HG03097 (cell line): Measurements from ENCODE around the gene LIAS.
"Not testable (repeated sequence)": the region's sequence is repeated elsewhere in the genome, so short reads cannot be mapped to it uniquely, and the experiment has no call there.

Experiments
- ATAC-seq: cut with Tn5 transposase; IDR thresholded peaks from one replicate; pipeline ENCODE4 v1.9.1; 2021; ENCODE audit not compliant: unreplicated experiment, low FRiP score

LIAS gene

DNA sequence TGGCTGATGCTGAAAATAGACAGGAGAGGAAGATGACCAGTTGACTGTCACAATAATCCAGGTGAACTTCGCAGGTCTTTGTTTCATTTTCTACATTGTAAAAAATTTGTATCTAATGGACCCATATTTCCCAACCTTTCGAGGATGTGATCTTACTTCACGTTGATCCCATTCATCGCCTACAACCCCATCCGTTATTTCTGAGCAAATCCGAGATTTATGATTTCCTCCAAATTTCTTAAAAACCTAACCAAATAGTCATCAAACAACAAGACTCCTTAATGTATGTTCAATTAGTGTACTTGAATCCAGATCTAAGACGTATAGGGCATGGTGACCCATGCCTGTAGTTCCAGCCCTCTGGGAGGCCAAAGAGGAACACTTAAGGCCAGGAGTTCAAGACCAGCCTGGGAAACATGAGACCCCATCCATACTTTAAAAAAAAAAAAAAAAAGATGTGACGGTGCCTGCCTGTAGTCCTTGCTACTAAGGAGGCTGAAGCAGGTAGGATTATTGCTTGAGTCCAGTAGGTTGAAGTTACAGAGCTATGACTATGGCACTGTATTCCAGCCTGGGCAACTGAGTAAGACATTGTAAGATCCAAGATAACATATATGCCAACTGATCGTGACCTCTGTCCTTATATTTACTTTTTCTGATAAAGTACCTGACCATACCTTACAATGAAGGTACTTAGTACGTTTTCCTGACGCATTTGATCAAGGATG is 5.8 kb upstream of the LIAS start:
- ATAC-seq = no peak

DNA sequence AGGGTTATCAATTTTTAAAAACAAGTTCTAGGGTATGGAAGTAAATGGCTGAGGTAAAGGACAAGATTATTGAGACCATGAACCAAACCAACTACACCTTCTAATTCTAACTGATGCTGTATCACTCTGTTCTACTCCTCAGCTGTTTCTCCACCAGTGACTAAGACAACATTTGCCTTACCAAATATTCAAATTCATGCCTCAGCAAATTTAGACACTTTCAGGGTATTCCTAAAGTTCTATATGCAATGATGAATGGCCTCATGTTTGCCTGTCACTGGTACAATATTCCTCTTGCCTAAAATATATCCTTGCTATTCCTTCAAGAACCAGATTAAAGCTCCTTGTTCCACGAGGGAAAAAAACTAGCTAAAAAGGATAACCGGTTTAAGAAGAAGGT is 5.1 kb upstream of the LIAS start:
- no peak for ATAC-seq

DNA sequence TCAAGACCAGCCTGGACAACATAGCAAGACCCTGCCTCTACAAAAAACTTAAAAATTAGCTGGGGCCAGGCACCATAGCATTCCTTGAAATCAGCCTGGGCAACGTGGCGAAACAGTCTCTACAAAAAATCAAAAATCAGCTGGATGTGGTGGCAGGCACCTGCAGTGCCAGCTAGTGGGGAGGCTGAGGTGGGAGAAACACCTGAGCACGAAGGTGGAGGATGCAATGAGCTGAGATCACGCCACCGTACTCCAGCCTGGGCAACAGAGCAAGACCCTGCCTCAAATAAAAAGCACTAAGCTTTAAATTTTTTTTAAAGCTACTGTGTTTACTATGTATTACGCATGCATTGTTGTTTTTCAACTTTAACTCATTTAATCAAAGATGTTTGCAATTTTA is 3.4 kb upstream of the LIAS start:
- ATAC-seq = no peak

DNA sequence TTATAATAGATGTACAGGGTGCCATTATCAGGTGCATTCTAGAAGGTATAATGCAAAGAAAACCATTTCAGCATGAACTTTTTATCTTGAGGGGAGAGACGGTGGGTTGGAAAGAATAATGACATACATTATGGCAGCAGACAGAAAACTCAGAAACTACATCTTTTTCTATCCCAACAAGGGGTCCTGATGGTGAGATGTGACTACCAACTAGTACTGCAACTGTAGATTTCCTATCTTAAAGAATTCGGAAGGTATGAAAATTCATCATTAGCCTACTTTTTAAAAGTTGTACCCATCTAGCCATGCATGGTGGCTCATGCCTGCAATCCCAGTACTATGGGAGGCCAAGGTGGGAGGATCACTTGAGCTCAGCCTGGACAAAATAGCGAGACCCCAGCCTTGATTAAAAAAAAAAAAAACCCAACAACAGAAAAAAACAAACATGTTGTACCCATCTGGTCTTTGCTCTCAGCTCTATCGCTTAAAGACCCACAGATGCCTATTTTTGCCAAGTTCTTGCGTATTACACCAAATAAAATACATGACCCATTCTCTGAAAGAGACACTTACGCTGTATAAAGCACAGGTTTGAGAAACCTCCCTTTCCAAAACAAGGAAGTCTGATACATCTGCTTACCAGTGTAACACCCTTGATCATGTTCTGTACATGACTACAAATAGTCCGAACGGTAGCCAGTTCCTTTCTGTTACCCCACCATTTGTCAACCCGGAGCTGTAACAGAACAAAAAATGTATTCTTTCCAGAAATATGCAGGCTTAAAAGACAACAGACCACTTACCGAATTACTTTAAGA is 1.7 kb upstream of the LIAS start:
- no peak for ATAC-seq

DNA sequence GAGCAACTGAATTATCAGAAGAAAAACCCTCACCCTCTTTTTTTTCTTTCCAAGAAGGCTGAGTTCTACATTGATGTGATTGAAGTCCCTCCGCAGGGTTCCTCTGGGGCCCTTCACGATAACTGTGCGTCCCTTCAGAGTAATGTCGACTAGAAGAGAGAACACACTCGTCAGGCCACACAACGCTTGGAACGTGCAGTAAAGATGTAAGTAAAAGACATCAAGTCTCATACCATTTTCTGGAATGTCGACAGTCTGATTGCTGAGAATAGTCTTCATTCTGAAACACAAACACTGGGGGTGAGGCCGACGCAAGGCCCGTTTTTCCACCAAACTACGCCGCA is 723 bp upstream of the LIAS start:
- ATAC-seq = not testable (repeated sequence)

DNA sequence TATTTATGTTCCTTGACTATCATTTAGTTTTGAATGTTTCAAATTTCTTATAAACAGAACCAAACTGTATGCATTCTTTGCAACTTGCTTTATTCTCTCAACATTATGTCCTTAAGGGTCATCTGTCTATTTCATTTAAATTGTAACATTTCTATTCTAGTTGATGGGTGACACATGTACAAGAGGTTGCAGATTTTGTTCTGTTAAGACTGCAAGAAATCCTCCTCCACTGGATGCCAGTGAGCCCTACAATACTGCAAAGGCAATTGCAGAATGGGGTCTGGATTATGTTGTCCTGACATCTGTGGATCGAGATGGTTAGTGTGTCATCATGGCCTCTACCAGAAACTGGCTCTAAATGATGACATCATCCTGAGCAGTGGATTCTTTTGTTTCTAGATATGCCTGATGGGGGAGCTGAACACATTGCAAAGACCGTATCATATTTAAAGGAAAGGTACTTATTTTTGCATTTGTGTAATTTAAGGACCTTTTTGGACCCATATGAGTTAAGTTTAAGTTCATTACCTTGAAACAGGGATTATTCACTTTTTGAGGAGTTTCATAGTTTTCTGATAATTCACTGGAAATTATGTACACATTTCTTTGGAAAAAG is 6.1 kb downstream of the LIAS start:
- ATAC-seq = no peak

DNA sequence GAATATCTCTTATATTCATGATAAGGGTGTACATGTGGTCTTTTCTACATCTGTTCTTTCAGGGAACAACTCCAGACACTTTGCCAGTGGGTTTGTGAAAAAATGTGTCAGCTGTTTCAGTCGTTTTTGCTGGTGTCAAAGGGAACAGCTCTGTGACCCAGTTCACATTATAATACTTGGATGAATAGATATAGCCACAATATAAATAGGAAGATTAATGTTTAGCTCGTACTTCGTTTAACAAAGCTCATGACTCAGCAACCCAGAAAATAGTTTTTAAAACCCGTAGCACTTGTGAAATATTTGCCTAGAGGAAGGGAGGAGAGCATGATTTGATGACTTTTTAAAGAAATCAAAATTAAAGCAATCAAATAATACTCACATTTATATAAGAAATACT is 7.9 kb downstream of the LIAS start:
- no peak for ATAC-seq

DNA sequence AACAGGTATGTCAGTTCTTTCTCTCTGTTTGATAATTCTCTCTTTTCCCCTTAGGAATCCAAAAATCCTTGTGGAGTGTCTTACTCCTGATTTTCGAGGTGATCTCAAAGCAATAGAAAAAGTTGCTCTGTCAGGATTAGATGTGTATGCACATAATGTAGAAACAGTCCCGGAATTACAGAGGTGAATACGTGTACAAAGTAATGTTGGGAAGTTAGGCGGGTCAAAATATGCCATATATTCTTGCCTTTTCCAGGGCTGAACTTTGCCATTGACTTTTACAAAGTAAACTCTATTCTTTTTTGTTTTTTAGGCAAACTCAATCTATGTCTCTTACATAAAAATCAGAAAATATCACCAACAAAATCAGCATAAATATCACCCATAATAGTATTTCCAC is 8.6 kb downstream of the LIAS start:
- ATAC-seq = no peak

DNA sequence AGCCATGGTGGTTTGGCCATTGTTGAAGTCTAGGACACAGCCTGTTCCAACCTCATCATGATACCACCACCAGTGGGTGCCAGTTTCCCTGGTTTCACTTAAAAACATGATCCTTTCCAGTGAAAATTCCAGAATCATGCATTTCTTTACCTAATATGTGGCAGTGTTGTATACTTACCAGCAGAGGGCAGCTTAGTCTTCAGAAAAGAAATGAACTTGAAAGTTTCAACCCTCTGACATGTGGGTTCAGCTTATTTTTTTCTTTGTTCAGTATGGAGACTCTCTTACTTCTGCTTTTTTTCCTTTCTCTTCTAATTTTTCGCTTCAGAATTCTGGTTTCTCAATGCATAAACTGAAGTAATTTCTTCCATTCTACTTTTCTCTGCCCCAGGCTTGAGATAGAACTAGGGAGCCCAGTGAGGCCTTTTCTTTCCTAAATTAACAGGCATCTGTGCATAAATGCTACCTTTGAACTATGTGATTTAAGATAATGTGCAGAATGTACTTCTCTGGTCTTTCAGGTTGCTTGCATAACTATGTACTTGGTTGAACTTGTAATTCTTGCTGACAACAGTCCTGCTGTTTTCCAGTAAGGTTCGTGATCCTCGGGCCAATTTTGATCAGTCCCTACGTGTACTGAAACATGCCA is 10.7 kb downstream of the LIAS start:
- peak; percentile 86 for ATAC-seq

DNA sequence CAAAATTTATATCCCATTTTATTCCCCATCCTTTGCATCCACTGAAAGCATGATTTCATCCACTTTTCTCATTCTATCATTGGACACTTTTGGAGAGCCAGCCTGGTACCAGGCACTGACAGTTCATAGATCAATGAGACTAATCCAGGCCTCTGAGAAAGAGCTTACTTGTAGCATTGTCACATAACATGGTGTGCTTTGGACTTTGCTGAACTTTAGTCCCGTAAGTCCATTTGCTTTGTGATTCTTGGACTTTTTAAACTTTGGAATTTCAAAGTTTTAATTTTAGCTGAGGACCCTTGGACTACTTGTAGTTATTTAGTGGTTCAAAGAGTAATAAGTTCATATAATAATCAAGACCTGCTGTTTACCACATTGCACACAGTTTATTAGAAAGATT is 11.5 kb downstream of the LIAS start:
- no peak for ATAC-seq

DNA sequence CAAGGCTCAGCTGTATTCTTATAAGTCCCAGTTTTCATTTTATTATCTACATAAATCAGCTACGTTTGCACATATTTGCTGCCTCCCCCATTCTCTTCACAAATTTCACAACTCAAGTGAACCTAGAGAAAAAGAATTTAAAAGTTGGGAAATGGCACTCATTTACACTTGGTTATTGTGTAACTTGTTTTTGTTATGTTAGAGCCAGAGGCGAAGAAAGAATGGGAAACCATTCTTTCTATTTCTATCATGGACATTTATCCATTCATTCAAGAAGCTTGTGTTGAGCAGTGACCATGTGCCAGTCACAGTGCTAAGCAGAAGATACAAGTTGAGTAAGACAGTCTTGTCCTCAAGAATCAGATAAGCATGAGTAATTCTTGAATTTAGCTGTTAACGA is 13.5 kb downstream of the LIAS start:
- ATAC-seq = no peak

DNA sequence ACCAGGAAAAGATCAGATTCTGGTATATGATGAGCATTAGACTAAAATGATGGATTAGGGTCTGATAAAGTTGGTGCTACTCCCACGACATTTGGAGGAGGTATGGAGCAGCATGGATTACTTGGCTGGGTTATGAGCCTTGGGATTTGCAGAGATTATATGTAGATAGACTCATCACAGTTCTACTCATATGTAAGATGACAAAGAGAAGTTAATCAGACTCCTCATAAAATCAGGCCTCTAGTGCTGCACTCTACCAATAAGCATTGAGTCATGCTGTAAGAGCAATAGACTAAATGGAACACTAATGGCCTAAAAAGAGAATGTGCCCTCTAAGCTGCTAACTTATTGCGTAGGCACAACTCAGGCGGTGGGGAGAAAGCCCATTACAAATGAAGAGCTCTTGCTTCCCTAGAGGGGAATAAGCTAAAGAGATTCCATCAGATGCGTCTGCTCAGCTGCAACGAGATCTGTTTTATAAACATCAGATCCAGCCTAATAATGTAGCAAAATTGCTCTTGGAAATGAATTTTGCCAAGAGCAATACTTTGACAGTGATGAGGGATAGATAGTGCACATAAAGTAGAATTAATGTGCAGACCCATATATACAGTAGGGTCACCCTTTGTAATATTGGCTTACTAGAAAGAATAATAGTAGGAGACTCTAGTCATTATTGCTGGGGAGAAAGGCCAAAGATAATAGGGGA is 17.5 kb downstream of the LIAS start:
- no peak for ATAC-seq

DNA sequence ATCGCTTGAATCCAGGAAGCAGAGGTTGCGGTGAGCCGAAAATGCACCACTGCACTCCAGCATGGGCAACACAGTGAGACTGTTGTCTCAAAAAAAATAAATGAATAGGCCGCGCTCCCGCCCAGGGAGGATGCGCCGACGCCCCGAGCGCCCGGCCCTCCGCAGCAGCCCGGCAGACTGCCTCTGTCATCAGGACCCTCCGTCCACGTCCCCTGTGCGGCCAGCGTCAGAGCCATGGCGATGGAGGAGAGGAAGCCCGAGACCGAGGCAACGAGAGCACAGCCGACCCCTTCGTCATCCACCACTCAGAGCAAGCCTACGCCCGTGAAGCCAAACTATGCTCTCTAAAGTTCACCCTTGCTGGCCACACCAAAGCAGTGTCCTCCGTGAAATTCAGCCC is 21.4 kb downstream of the LIAS start:
- no peak for ATAC-seq

DNA sequence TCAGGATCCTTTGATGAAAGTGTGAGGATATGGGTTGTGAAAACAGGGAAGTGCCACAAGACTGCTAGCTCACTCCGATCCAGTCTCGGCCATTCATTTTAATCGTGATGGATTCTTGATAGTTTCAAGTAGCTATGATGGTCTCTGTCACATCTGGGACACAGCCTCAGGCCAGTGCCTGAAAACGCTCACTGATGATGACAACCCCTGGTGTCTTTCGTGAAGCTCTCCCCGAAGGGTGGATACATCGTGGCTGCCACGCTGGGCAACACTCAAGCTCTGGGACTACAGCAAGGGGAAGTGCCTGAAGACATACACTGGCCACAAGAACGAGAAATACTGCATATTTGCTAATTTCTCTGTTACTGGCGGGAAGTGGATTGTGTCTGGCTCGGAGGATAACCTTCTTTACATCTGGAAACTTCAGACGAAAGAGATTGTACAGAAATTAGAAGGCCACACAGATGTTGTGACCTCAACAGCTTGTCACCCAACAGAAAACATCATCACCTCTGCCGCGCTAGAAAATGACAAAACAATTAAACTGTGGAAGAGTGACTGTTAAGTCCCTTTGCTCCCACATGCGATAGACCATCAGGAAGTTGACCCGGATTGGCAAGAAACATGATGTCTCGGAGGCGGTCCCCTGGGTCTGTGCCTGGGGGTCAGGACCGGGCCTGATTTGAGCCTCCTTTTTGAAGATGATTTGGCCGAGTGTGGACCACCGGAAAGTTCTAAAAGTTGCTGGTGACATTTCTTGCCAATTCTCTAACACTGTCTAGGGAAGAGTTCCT is 22.2 kb downstream of the LIAS start:
- no peak for ATAC-seq

DNA sequence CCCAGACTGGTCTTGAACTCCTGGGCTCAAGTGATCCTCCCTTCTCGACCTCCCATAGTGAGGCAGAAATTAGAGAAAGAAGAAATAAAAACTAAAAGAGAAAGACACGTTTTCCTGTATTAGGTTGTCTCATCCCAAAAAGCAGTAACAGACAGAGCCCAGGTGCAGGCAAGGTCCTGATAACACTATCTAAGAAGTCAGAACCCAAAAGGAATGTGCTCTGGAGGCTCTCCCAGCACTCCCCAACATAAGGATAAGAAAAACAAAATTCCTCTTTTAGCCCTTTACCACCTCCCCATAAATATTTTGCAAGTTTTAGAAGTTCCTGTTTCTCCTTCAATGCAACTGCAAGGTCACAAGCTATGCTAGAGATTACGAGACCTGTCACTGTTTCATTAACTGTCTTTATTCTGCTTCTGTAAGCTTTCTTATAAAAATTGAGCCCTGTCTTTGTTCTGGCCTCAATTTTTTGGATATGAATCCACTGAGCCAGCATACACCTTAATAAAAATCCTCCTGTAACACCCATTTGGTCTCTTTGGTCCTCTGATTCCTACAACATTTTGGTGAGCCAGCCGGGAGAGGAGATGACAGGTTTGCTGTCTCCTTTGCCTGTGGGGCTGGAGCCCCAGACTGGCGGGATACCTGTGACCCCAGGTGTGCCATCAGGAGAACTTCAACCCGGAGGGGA is 25.9 kb downstream of the LIAS start:
- ATAC-seq = no peak

DNA sequence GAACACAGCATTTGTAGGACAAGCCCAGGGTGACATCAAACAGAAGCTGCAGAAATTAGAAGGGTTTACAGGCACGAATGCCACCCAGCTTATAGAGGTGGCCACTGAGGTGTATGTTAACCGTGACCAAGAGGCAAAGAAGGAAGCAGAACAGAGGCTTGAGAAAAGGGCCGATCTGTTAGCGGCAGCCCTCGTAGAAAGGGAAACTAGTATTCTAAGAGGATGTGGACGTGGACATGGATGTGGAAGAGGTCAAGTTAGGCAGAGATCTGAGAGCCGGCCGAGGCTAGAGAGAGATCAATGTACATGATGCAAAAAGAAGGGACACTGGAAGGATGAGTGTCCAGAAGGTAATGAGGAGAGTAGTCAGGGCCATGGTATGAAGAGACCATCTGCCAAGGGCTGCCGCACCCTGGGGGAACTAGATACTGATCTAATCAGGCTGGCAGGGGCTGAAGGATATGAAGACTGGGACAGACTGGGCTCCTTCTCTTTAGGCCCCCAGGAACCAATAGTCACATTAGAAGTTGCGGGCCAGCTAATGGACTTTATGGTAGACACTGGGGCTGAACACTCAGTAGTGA is 27.5 kb downstream of the LIAS start:
- no peak for ATAC-seq

DNA sequence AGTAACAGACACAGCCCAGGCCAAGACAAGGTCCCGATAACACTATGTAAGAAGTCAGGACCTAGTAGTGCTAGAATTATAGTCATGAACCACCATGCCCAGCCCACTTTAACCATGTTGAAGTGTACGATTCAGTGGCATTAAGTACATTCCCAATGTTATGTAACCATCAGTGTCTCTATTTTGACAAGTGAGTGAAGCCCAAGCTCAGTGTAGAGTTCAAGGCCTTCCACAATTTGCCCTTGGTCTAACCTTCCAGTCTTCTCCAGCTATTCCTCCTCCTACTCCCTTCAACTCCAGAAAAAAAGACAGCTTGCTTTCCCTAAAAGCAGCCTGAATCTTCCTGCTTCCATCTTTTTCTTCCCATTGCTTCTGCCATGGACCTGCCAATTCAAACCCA is 31.5 kb downstream of the LIAS start:
- no peak for ATAC-seq

DNA sequence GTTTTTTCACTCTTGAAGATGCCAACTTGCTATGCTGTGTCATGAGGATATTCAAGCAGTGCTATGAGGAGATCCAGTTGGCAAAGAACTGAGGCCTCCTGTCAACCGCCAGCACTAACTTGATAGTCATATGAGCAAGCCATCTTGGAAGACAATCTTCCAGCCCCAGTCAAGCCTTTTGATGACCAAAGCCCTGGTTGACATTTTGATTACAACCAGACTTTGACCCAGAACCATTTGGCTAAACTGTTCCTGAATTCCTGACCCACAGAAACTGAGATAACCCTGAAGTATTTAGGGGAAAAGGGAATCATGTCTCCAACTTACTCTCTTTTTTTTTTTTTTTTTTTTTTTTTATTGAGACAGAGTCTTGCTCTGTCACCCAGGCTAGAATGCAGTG is 35.5 kb downstream of the LIAS start:
- ATAC-seq = no peak
